Activated T-cell treated with anti-CD3 and anti-CD28 coated beads for 1 hour (primary cell): ENCODE data around the gene CTSS.
A peak's percentile ranks its signal among the peaks of the same experiment; 100 is the strongest.

Experiments
- DNase-seq: peaks from one replicate; pipeline ENCODE4 v3.0.0-alpha.2; 2020; ENCODE audit warnings: low read depth

Gene CTSS

DNA sequence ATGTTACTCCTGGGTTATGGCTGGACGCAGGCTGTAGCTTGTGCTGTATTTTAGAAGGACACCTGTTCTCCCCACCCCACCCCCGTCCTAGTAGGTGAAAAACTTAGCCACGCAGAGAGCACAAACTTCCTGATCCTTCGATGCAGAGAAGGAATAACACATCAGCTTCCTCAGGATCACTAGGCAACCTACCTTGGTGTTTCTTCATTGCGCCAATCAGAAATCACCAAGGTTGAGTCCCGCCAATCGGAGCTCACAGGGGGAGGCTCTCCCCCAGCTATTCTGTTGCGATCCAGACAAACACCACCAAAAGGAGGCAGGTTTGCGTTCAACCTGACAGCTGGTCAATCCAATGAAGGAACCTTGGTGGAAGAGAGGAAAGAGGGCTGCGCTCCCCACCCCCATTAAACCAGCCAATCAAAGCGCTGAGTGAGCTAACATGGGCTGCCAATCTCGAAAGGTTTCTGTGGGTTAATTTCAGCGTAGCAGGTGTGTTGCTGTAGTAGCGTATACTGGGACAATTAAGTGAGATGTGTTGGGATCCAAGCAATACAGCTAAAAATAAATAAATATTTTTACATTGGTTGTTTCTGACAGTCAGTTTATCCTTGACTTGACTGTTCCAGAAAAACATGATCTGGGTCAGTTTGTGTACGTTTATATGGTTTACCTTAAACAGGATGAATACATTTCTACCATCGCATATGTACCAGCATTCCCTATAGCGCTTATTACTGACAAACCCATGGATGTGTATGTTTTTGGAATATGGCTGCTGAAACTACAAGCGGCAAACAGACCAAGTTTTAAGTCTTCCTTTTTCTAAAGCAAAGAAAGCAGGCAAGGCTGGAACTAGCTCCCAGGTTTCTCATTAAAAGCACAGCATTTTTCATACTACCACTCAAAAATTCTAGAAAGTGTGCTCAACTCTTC lies 68.3 kb downstream of the CTSS start, which contains the start of gene GOLPH3L:
TSS of gene GOLPH3L (minus strand) at position 160 of the 933 bp plus-strand sequence. CDS start 2,316 bp downstream, outside the sequence.
- DNase-seq: peak; percentile 73

DNA sequence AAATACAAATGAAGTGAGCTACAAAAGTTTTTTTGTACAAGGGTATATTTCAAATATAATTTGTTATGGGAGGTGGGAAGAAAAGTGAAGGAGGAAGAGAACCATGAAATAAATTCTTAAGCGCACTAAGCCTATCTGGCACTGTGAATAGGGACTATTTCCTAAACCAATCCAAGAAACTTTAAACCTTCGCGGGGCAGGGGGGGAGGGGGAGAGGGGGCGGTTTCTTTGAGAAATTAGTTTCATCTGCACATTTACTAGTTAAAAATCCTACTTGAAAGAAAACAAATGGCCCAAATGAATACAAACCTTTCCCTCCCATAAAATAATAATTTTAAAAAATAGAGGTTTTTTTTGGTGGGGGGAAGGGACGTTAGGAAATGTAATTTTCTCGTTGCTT lies 69.0 kb downstream of the CTSS start:
- no peak for DNase-seq

DNA sequence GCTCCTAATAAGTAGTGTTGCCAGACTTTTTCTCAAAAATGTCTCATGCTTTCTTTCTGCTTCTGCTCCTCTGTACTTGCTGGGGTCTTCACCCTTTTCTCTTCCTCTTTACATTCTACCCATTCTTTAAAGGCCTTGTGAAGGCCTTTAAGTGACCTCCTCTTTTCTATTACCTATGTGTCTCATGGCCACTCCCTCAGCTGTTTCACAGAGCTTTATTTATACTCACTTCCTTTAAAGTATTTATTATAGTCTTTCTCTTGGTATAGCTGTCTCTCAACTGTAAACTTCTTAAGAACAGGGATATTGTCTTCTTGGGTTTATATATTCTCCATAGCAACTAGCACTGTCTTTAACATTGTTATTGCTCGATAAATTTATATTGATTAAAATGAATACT lies 69.4 kb downstream of the CTSS start:
- DNase-seq: no peak

DNA sequence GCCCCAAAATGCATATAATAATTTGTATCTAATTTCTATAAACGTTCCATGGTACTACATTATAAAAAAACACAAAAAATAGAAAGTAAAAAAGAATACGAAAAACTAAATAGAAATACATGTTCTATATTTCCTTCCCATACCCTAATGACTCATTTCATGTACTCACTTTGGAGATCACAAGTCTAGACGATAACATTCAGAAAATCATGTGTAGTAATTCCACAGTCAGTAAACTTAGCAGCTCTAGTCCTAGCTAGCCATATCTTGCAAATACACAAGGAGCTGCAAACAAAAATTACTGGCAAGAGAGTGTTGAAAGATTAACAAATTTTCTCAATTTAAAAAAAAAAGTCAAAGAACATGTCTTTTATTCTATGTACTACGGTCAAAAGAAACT lies 70.0 kb downstream of the CTSS start:
- no peak for DNase-seq

DNA sequence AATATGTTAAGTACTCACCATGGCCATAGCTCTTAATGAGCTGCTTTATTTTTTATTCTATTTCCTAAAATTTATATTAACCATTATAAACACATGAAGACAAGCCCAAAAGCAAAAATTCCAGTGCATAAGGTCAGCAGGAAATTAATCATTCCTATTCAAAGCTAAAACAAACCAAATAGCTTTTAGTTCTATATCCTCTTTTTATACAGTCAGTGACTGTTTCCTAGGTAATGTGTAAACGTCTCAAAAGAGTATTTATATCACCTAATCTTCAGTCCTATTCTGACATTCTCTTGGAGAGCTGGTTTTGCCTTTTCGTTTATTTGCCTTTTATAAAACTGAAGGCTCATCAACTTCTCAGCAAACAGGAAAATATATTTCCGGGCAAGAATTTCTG lies 72.9 kb downstream of the CTSS start:
- DNase-seq: no peak

DNA sequence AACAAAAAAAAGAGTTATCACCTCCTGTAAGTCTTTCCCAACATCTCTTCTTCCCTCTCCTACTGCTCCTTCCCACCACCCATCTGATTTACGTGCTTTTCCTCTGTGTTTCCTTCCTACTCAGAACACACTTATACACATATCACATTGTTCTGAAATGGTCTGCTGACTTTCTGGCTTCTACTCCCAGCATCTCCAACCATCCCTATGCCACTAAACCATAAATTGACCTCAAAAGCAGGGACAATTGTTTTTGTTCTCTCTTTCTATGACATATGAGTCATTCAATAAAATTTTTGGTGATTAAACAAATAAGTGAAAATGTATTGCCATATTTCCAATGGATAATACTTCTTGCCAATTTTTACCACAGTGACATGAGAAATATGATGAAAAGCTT lies 76.8 kb downstream of the CTSS start:
- DNase-seq: no peak

DNA sequence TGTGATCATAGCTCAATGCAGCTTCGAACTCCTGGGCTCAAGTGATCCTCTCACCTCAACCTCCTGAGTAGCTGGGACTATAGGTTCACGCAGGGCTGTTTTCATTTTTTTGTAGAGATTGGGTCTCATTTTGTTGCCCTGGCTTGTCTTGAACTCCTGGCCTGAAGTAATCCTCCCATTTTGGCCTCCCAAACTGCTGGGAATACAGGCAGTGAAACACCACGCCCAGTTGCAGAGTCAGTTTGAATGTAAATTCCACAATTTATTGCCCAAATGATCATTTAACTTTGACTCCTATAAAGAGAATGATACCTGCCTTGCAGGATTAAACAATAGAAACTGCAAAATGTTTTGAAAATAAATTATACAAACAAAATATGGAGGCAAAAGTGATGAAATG lies 79.3 kb downstream of the CTSS start:
- no peak for DNase-seq

DNA sequence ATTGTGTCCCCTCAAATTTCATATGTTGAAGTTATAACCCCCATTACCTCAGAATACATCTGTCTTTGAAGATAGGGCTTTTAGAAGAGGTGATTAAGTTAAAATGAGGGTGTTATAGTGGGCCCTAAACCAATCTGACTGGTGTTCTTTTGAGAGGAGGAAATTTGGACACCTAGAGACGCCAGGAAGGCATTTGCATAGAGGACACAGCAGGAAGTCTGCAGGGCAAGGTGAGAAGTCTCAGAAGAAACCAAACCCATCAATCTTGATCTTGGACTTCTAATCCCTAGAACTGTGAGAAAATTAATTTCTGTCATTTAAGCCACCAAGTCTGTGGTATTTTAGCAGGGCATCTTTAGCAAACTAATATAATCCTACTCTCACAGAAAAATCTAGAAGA lies 81.7 kb downstream of the CTSS start:
- DNase-seq: no peak
